TTC549 (cell line): ENCODE data around the gene EAF1.
"Not testable (repeated sequence)": the region's sequence is repeated elsewhere in the genome, so short reads cannot be mapped to it uniquely, and the experiment has no call there.

Experiments used
- FAIRE-seq: peaks from 2 replicates; lab custom pipeline; 2012; peaks lifted over from hg19 to GRCh38; lab: Jason Lieb, UNC

EAF1 gene

GRCh38 chr3:15427182-15427880 is at the start of gene EAF1, which contains the start of gene METTL6:
Gene EAF1, plus strand, starts transcription at chr3:15427598. Its CDS starts 182 bp downstream, at chr3:15427780.
Gene METTL6, minus strand, starts transcription at chr3:15427544. Its CDS starts 1,033 bp downstream, at chr3:15426511.
- no peak for FAIRE-seq

GRCh38 chr3:15377961-15378791 is 49.2 kb upstream of the EAF1 start:
- peak; percentile 82 for FAIRE-seq

GRCh38 chr3:15380980-15381890 is 46.2 kb upstream of the EAF1 start:
- FAIRE-seq, result no peak

DNA sequence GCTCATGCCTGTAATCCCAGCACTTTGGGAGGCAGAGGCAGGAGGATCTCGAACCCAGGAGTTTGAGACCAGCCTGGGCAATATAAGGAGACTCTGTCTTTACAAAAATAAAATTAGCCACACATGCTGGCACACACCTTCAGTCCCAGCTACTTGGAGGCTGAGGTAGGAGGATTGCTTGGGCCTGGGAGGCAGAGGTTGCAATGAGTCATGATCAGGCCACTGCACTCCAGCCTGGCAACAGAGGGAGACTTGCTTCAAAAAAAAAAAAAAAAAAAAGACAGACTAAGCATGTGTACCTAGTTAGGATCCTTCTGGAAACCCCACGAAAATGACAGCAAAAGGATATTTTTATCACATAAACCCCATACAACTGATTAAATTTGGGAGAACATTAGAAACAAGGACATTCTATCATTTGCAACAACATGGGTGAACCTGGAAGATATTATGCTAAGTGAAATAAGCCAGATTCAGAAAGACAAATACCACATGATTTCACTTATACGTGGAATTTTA is 44.9 kb upstream of the EAF1 start:
- no peak for FAIRE-seq

DNA sequence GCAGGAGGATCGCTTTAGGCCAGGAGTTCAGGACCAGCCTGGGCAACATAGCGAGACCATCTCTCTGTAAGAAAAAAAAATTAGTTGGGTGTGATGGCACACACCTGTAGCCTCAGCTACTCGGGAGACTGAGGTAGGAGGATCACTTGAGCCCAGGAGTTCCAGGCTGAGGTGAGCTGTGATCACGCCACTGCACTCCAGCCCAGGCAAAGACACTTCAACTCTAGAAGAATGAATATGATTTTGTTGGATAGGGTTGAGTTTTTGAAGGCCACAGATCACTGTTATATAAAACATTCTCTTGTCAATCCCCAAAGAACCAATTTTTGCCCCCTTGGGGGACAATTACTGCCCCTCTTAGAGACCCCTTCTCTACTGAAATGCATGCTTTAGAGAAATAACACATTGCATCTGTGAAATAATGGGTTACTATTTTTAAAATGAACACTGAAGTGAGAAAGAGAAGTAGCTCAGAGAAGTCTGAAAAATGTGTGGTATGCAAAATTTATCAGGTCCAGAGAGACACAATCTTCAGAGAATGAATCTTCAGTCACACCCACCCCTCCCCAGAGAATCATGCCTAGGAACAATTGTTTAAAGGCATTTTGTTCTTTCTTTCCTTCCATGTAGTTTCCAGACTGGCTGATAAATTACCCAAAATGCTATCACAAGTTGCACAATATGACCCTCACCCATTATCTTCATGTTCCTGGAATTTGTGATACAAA is 42.7 kb upstream of the EAF1 start:
- no peak for FAIRE-seq

GRCh38 chr3:15385238-15385695 is 42.1 kb upstream of the EAF1 start:
- not testable (repeated sequence) for FAIRE-seq

DNA sequence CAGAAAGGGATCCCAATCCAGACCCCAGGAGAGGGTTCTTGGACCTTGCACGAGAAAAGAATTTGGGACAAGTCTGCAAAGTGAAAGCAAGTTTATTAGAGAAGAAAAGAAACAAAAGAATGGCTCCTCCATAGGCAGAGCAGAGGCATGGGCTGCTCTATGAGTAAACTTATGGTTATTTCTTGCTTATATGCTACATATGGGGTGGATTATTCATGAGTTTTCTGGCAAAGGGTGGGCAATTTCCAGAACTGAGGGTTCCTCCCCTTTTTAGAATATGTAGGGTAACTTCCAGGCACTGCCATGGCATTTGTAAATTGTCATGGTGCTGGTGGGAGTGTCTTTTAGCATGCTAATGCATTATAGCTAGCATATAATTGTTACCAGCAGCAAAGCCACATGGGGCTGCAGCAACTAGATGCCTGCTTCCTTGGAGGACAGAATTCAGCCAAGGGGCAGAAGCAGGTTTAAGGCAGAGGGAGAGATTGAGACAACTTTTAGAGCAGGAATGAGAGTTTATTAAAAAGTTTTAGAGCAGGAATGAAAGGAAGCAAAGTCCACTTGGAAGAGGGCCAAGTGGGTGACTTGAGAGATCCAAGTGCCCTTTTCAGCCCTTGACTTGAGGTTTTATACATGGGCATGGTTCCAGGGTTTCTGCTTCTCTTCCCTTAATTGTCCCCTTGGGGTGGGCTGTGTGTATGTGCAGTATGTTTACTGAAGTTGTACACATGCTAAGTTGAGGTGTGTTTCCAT is 41.3 kb upstream of the EAF1 start:
- FAIRE-seq, result no peak

GRCh38 chr3:15386654-15386955 is 40.8 kb upstream of the EAF1 start:
- not testable (repeated sequence) for FAIRE-seq

- FAIRE-seq, result no peak
These were observed 40.2 kb upstream of the EAF1 start for GRCh38 chr3:15387171-15387581.

GRCh38 chr3:15387735-15388134 is 39.7 kb upstream of the EAF1 start:
- no peak for FAIRE-seq

DNA sequence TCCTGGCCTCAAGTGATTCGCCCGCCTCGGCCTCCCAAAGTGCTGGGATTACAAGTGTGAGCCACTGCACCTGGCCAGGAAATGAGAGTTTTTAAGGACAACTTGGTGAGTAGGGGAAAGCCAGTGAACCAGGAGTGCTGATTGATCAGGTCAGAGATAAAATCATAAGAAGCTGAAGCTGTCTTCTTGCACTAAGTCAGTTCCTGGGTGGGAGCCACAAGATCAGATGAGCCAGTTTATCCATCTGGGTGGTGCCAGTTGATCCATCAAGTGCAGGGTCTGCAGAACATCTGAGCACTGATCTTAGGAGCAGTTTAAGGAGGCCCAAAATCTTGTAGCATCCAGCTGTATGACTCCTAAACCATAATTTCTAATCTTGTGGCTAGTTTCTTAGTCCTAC is 39.1 kb upstream of the EAF1 start:
- not testable (repeated sequence) for FAIRE-seq

GRCh38 chr3:15390460-15390859 is 36.9 kb upstream of the EAF1 start:
- no peak for FAIRE-seq

- no peak for FAIRE-seq
These were observed 36.4 kb upstream of the EAF1 start for GRCh38 chr3:15391007-15391406.

- FAIRE-seq, result not testable (repeated sequence)
These were observed 34.1 kb upstream of the EAF1 start for GRCh38 chr3:15393252-15393651.

- not testable (repeated sequence) for FAIRE-seq
These were observed 28.7 kb upstream of the EAF1 start for GRCh38 chr3:15398731-15399133.

DNA sequence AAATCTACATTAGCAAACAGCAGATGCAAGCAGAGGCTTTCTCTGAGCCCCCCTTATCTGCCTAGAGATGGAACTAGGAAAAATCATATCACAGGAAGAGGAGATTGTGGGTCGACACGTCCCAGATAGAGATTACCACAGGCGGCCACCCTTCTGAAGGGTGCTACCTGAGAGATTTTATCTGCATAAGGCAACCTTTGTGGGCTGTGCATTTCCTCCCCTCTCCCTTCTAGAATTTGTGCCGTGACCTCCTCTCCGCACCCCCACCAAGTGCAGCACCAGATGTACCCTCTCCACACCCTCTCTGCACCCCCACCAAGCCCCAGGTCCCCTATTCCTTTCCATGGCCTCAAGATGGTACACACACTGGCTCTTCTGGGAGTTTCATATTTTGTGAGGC is 27.4 kb upstream of the EAF1 start:
- no peak for FAIRE-seq

DNA sequence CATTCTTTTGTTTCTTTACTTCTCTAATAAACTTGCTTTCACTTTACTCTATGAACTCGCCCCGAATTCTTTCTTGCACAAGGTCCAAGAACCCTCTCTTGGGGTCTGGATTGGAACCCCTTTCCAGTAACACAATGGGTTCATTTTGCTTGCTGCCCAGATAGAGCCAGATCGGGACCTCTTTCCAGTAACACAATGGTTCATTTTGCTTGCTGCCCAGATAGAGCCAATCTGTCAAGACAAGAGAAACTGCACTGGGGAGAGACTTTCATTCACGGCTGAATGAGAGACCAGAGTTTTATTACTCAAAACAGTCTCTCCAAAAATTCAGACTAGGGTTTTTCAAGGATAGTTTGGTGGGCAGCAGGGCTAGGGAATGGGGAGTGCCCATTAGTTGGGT is 25.5 kb upstream of the EAF1 start:
- FAIRE-seq, result no peak

- no peak for FAIRE-seq
These were observed 23.9 kb upstream of the EAF1 start for GRCh38 chr3:15403495-15403894.

DNA sequence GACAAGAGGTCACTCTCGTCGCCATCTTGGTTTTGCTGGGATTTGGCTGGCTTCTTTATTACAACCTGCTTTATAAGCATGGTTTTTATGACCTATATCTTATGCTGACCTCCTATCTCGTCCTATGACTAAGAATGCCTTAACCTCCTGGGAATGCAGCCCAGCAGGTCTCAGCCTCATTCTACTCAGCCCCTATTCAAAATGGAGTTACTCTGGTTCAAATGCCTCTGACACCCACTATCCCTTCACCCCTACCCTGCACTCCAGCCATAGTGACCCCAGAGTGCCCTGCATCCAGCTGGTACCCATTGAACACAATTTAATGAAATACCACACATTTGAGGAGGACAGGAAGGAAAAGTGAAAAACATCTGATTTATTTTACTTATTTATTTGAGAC is 23.4 kb upstream of the EAF1 start:
- no peak for FAIRE-seq

- FAIRE-seq, result no peak
These were observed 22.6 kb upstream of the EAF1 start for GRCh38 chr3:15404767-15405166.
